DMS 273 (cell line): ENCODE results near the gene PAQR9.

ENCODE experiments used
- DNase-seq: peaks from one replicate; lab custom pipeline; 2025; ENCODE audit not compliant: unreplicated experiment; lab: John Stamatoyannopoulos, UW

The PAQR9 gene

GRCh38 chr3:142983318-142983717, 19.8 kb upstream of the PAQR9 start:
- no peak for DNase-seq

- peak; percentile 17 for DNase-seq
Measured at GRCh38 chr3:142982038-142982773, 18.7 kb upstream of the PAQR9 start.

GRCh38 chr3:142981108-142981507, 17.6 kb upstream of the PAQR9 start:
- DNase-seq, result peak; percentile 67

GRCh38 chr3:142977399-142977728, 13.9 kb upstream of the PAQR9 start:
- no peak for DNase-seq

- peak; percentile 91 for DNase-seq
Measured at GRCh38 chr3:142976621-142977398, 13.3 kb upstream of the PAQR9 start.

- DNase-seq, result no peak
Measured at GRCh38 chr3:142975316-142975995, 12.0 kb upstream of the PAQR9 start.

GRCh38 chr3:142973217-142974009, 9.9 kb upstream of the PAQR9 start:
- no peak for DNase-seq

GRCh38 chr3:142972092-142972753, 8.7 kb upstream of the PAQR9 start:
- no peak for DNase-seq

- DNase-seq, result no peak
Measured at GRCh38 chr3:142971431-142971830, 8.0 kb upstream of the PAQR9 start.

GRCh38 chr3:142968319-142969025, 5.0 kb upstream of the PAQR9 start:
- DNase-seq, result no peak

GRCh38 chr3:142966808-142967207, 3.3 kb upstream of the PAQR9 start:
- DNase-seq, result no peak

GRCh38 chr3:142965581-142965980, 2.1 kb upstream of the PAQR9 start:
- DNase-seq, result no peak

- DNase-seq, result peak; percentile 88
Measured at GRCh38 chr3:142963234-142963515, 299 bp downstream of the PAQR9 start.

- DNase-seq, result no peak
Measured at GRCh38 chr3:142962520-142963233, 797 bp downstream of the PAQR9 start.

- DNase-seq, result no peak
Measured at GRCh38 chr3:142962175-142962519, 1.3 kb downstream of the PAQR9 start.

- DNase-seq, result no peak
Measured at GRCh38 chr3:142961539-142961938, 1.9 kb downstream of the PAQR9 start.

- no peak for DNase-seq
Measured at GRCh38 chr3:142960322-142960850, 3.1 kb downstream of the PAQR9 start.

- no peak for DNase-seq
Measured at GRCh38 chr3:142958707-142959106, 4.8 kb downstream of the PAQR9 start.

- DNase-seq, result no peak
Measured at GRCh38 chr3:142953443-142953842, 10.0 kb downstream of the PAQR9 start.
